K562 (cell line): ENCODE data around the gene HDHD3. TPM values are rescaled to one million over a fixed set of nuclear protein-coding genes. Genes with fewer than 3 reads are reported as not detected.

ENCODE experiments used
- ATAC-seq: fragments of 200-7000 bp; cut with Tn5 transposase; 3 replicates; pipeline ENCODE4 v1.9.1; 2020; ENCODE audit warnings: moderate library complexity
- BruUV-seq: library from RNA; stranded (reverse); fragments of 400-500 nt; replicated peaks from 2 replicates; lab custom pipeline; 2021; lab: Mats Ljungman, UMichigan
- CTCF ChIA-PET: fragments of 300-600 bp; formaldehyde crosslinking; extraction: SDS; loops from one replicate; lab custom pipeline; 2021; ENCODE audit warnings: low intra/inter-chr PET ratio; lab: Yijun Ruan, JAX
- POLR2A ChIA-PET: fragments of 300-600, 350-650 bp; sonication (Branson Sonifier 250); formaldehyde crosslinking; extraction: SDS; loops from one replicate; lab custom pipeline; 2021; ENCODE audit warnings: antibody characterized with exemption, inconsistent platforms; lab: Yijun Ruan, JAX
- DNase-seq, 4 experiments: peaks; one replicate each; pipeline versions ENCODE4 v3.0.0 to v3.0.0-alpha.2; 2011 to 2018; ENCODE audit warnings: low spot score in 3 of 4, mixed read lengths in 3 of 4; ENCODE audit errors: extremely low read depth in 1 of 4
- FAIRE-seq: peaks from 2 replicates; lab custom pipeline; 2011; peaks lifted over from hg19 to GRCh38; lab: Jason Lieb, UNC
- H2AFZ ChIP-seq: 2 replicates; pipeline ENCODE4 v1.6.0; 2011; ENCODE audit warnings: low read depth, low read length, control low read depth, inconsistent platforms
- H3K27ac ChIP-seq: fragments of 200-600 bp; 3 replicates; pipeline ENCODE4 v1.8.0; 2011; ENCODE audit warnings: low read depth, mild to moderate bottlenecking, control low read depth, inconsistent platforms, low read length, moderate library complexity, mixed read lengths; ENCODE audit errors: extremely low read depth
- H3K27me3 ChIP-seq, 2 experiments: fragments of 300-600 bp in 1 of 2; 2 replicates in 1 of 2; 3 replicates in 1 of 2; pipeline versions ENCODE4 v1.6.0 to v1.8.0; 2011; ENCODE audit warnings: inconsistent platforms in 2 of 2, low read length in 2 of 2, mild to moderate bottlenecking in 1 of 2, mixed read lengths in 1 of 2, moderate library complexity in 1 of 2; ENCODE audit not compliant: control insufficient read depth in 2 of 2, insufficient read depth in 2 of 2
- H3K36me3 ChIP-seq: fragments of 300-600 bp; 3 replicates; pipeline ENCODE4 v1.8.0; 2011; ENCODE audit warnings: mild to moderate bottlenecking, low read length, inconsistent platforms; ENCODE audit not compliant: control insufficient read depth, insufficient read depth
- H3K4me1 ChIP-seq, 2 experiments: fragments of 200-600 bp in 1 of 2; replicated peaks in 1 of 2; 2 replicates in 1 of 2; 3 replicates in 1 of 2; pipeline versions ENCODE4 v1.5.1 to v1.8.0; 2011; ENCODE audit warnings: inconsistent platforms in 2 of 2, low read length in 2 of 2, mild to moderate bottlenecking in 1 of 2, mixed read lengths in 1 of 2, moderate library complexity in 1 of 2; ENCODE audit not compliant: control insufficient read depth in 2 of 2, insufficient read depth in 2 of 2
- H3K4me2 ChIP-seq: 2 replicates; pipeline ENCODE4 v1.6.1; 2011; ENCODE audit warnings: low read length, control low read depth, inconsistent platforms, mixed read lengths; ENCODE audit not compliant: insufficient read depth
- H3K4me3 ChIP-seq: fragments of 200-600 bp; sonication (generic), shearing (Covaris generic); 2 replicates; pipeline ENCODE4 v1.5.1; 2016; ENCODE audit warnings: control low read depth, inconsistent platforms
- H3K79me2 ChIP-seq: fragments of 200-600 bp; 3 replicates; pipeline ENCODE4 v1.8.0; 2011; ENCODE audit warnings: low read length, inconsistent platforms; ENCODE audit not compliant: control insufficient read depth, insufficient read depth
- H3K9ac ChIP-seq, 2 experiments: 2 replicates each; pipeline versions ENCODE4 v1.6.0 to v1.6.1; 2011; ENCODE audit warnings: low read depth in 2 of 2, low read length in 2 of 2, control low read depth in 1 of 2, inconsistent platforms in 1 of 2, mild to moderate bottlenecking in 1 of 2, mixed read lengths in 1 of 2; ENCODE audit not compliant: insufficient read depth in 1 of 2
- H3K9me1 ChIP-seq: one replicate; pipeline ENCODE4 v1.6.0; 2011; ENCODE audit warnings: inconsistent platforms, mild to moderate bottlenecking, low read length, moderate library complexity; ENCODE audit not compliant: control insufficient read depth, insufficient read depth
- H3K9me3 ChIP-seq: replicated peaks from 2 replicates; pipeline ENCODE4 v1.5.1; 2011; ENCODE audit warnings: low read depth, low read length, inconsistent platforms; ENCODE audit not compliant: control insufficient read depth, insufficient read depth
- H4K20me1 ChIP-seq: replicated peaks from 2 replicates; pipeline ENCODE4 v1.6.1; 2011; ENCODE audit warnings: low read length, inconsistent platforms, mixed read lengths; ENCODE audit not compliant: control insufficient read depth, insufficient read depth
- ARID3B ChIP-seq: fragments of 250-450 bp; sonication (Bioruptor Pico); IDR thresholded peaks from 2 replicates; pipeline ENCODE4 v1.4.0; 2020; ENCODE audit warnings: borderline replicate concordance
- DIDO1 ChIP-seq: fragments of 450-650 bp; IDR thresholded peaks from 2 replicates; pipeline ENCODE4 v1.6.1; 2016; ENCODE audit warnings: low read depth, missing biosample characterization, missing genetic modification characterization
- GTF2F1 ChIP-seq: IDR thresholded peaks from 2 replicates; pipeline ENCODE4 v1.6.1; 2011; ENCODE audit warnings: low read depth, low read length, improper control_type of control experiment
- KDM1A ChIP-seq, 2 experiments: fragments of 450-650 bp; IDR thresholded peaks; 2 replicates each; pipeline ENCODE4 v1.6.1; 2016; ENCODE audit warnings: mild to moderate bottlenecking in 2 of 2
- PBX2 ChIP-seq, 2 experiments: IDR thresholded peaks in 1 of 2; conservative IDR thresholded peaks in 1 of 2; 2 replicates each; pipeline ENCODE4 v1.6.1; 2016; ENCODE audit warnings: low read depth in 2 of 2, mild to moderate bottlenecking in 1 of 2, missing compliant biosample characterization in 1 of 2, missing genetic modification characterization in 1 of 2, moderate library complexity in 1 of 2
- RBM17 ChIP-seq: fragments of 200-400 bp; formaldehyde crosslinking; IDR thresholded peaks from 2 replicates; pipeline ENCODE4 v1.6.1; 2017; ENCODE audit warnings: low read depth, mild to moderate bottlenecking, low read length, borderline replicate concordance
- SMC3 ChIP-seq: conservative IDR thresholded peaks from 2 replicates; pipeline ENCODE4 v1.6.1; 2011; ENCODE audit warnings: low read depth, low read length, improper control_type of control experiment; ENCODE audit not compliant: insufficient read depth
- TGIF2 ChIP-seq: sonication (generic); formaldehyde crosslinking; IDR thresholded peaks from 2 replicates; pipeline ENCODE4 v1.8.1; 2022; ENCODE audit warnings: mild to moderate bottlenecking, missing genetic modification reagents, moderate library complexity
- ZFX ChIP-seq: sonication (generic); formaldehyde crosslinking; IDR thresholded peaks from 2 replicates; pipeline ENCODE4 v1.8.0; 2022; ENCODE audit warnings: mild to moderate bottlenecking, missing genetic modification reagents, moderate library complexity
- ZNF212 ChIP-seq: fragments of 450-650 bp; formaldehyde crosslinking; IDR thresholded peaks from 2 replicates; pipeline ENCODE4 v1.4.0; 2020; ENCODE audit warnings: mild to moderate bottlenecking
- ZNF668 ChIP-seq: fragments of 250-450 bp; sonication (Bioruptor Pico); IDR thresholded peaks from 2 replicates; pipeline ENCODE4 v1.8.0; 2022; ENCODE audit warnings: mild to moderate bottlenecking, inconsistent platforms
- ZNF75A ChIP-seq: fragments of 450-650 bp; formaldehyde crosslinking; IDR thresholded peaks from 2 replicates; pipeline ENCODE4 v1.4.0; 2020; ENCODE audit warnings: mild to moderate bottlenecking
- WGBS: fragments of 100-300 bp; shearing (Covaris generic); methylation state at CpG from one replicate; pipeline ENCODE4 v1.1.6; 2016; ENCODE audit warnings: low coverage, mixed read lengths; ENCODE audit not compliant: insufficient coverage; ENCODE audit errors: missing lambda C conversion rate; 5-methylcytosine and 5-hydroxymethylcytosine counted together
- in situ Hi-C: fragments of 300-500 bp; cut with MboI; formaldehyde crosslinking; loops from 4 replicates; pipeline ENCODE4 v1.15.0; 2018; ENCODE audit warnings: inconsistent platforms, mixed read lengths
- intact Hi-C: fragments of 100-400 bp; cut with micrococcal nuclease; formaldehyde crosslinking; loops from 2 replicates; pipeline ENCODE4 v1.14.2; 2022
- polyA plus RNA-seq, 8 experiments: library from polyadenylated mRNA; depleted of rRNA in 4 of 8; stranded (reverse) in 5 of 8; unstranded in 3 of 8; fragments of >200 nt; fragmentation: Nextera tagmentation in 2 of 8; fragmentation: Illumina TruSeq in 1 of 8; extraction: Ambion mirVana in 2 of 8; extraction: Trizol in 1 of 8; gene quantifications; 2 replicates each; pipeline versions ENCODE4 v1.2.1 to v1.2.3, GENCODE V29; 2011 to 2014; ENCODE audit warnings: inconsistent platforms in 1 of 8, missing spikeins in 1 of 8
- total RNA-seq, 7 experiments: library from RNA; depleted of rRNA in 6 of 7; stranded (reverse); fragments of >200 nt in 6 of 7; fragmentation: Illumina TruSeq in 2 of 7; extraction: Trizol in 2 of 7; gene quantifications; 2 replicates each; pipeline versions ENCODE4 v1.2.1 to v1.2.3, GENCODE V29; 2011 to 2021; ENCODE audit warnings: low replicate concordance in 1 of 7
- TF ChIP-seq, protein P1 (sequence below): sonication (generic); formaldehyde crosslinking; IDR thresholded peaks from 2 replicates; pipeline ENCODE4 v1.8.1; 2022; ENCODE audit warnings: missing genetic modification reagents
- TF ChIP-seq, protein P2 (sequence below): sonication (generic); formaldehyde crosslinking; IDR thresholded peaks from 2 replicates; pipeline ENCODE4 v1.5.0; 2020; ENCODE audit warnings: missing genetic modification reagents
- TF ChIP-seq, protein P3 (sequence below): fragments of 250-450 bp; sonication (Bioruptor Pico); IDR thresholded peaks from 2 replicates; pipeline ENCODE4 v1.8.0; 2021; ENCODE audit warnings: borderline replicate concordance, mild to moderate bottlenecking, moderate library complexity; ENCODE audit not compliant: poor library complexity, severe bottlenecking

HDHD3 gene
- total and polyA plus RNA-seq, 9 of the 15 experiments (the other 6 are each of a cell fraction or from before 2014, with no cell fraction given), result 1.1 to 19.1 (median 10.9) TPM

- no peak for FAIRE-seq
- no peak for ATAC-seq
- in situ Hi-C loops (no loop called here), intact Hi-C loops (no loop called here)
- no peak overlapping the region; the same call in 1 of the 2 replicates for H2AFZ ChIP-seq
- no TSS peak for BruUV-seq
- H3K4me1 ChIP-seq, result peaks cover 15% of the 10 kb centered on the region in 2 experiments; a peak in 4 of 5 replicates
- POLR2A ChIA-PET, result interaction anchor here (1.1 kb wide), 1 partner anchor 21 kb away, joined by 4 read pairs; no protein-coding TSS in a partner anchor
- H3K79me2 ChIP-seq, result no peaks in the 10 kb centered on the region
- CTCF ChIA-PET, result no interaction called here
- H3K9me1 ChIP-seq, result no peaks in the 10 kb centered on the region
- H4K20me1 ChIP-seq, result no peaks in the 10 kb centered on the region
- no peak overlapping the region for H3K4me3 ChIP-seq
- WGBS, result 26% methylated on average over 1 of the region's 1 CpG
- H3K27me3 ChIP-seq, result no peaks in the 10 kb centered on the region
- H3K36me3 ChIP-seq, result no peaks in the 10 kb centered on the region
- no peak overlapping the region for H3K4me2 ChIP-seq
- H3K9ac ChIP-seq, result no peak overlapping the region
- no peak for DNase-seq
- no peaks in the 10 kb centered on the region for H3K9me3 ChIP-seq
- no peak overlapping the region for H3K27ac ChIP-seq
- peak; percentile 94 for TF ChIP-seq ZNF668 (CRISPR knock-in tag)
- TF ChIP-seq ZNF212 (CRISPR knock-in tag), result peak; percentile 76; the same call in 1 of the 2 replicates
- no peak for TF ChIP-seq ZFX (CRISPR knock-in tag)
- TF ChIP-seq DIDO1, result peak; percentile 39; the same call in 1 of the 2 replicates
- TF ChIP-seq PBX2 (CRISPR knock-in tag; IDR thresholded peaks at IDR 0.05; ENCODE audit: low read depth), result no peak
- TF ChIP-seq PBX2 (tag; conservative IDR thresholded peaks at IDR 0.05; ENCODE audit: low read depth), result peak; percentile 72
- TF ChIP-seq, protein P1, sequence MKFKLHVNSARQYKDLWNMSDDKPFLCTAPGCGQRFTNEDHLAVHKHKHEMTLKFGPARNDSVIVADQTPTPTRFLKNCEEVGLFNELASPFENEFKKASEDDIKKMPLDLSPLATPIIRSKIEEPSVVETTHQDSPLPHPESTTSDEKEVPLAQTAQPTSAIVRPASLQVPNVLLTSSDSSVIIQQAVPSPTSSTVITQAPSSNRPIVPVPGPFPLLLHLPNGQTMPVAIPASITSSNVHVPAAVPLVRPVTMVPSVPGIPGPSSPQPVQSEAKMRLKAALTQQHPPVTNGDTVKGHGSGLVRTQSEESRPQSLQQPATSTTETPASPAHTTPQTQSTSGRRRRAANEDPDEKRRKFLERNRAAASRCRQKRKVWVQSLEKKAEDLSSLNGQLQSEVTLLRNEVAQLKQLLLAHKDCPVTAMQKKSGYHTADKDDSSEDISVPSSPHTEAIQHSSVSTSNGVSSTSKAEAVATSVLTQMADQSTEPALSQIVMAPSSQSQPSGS, result no peak
- TF ChIP-seq, protein P2, sequence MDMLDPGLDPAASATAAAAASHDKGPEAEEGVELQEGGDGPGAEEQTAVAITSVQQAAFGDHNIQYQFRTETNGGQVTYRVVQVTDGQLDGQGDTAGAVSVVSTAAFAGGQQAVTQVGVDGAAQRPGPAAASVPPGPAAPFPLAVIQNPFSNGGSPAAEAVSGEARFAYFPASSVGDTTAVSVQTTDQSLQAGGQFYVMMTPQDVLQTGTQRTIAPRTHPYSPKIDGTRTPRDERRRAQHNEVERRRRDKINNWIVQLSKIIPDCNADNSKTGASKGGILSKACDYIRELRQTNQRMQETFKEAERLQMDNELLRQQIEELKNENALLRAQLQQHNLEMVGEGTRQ (CRISPR knock-in tag), result no peak
- no peak for TF ChIP-seq KDM1A (IDR thresholded peaks at IDR 0.05)
- TF ChIP-seq, protein P3, sequence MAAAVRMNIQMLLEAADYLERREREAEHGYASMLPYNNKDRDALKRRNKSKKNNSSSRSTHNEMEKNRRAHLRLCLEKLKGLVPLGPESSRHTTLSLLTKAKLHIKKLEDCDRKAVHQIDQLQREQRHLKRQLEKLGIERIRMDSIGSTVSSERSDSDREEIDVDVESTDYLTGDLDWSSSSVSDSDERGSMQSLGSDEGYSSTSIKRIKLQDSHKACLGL (CRISPR knock-in tag), result peak; percentile 33
- no peak for TF ChIP-seq ARID3B (CRISPR knock-in tag)
- TF ChIP-seq SMC3, result no peak
- no peak for TF ChIP-seq RBM17
- TF ChIP-seq TGIF2, result no peak
- TF ChIP-seq ZNF75A (CRISPR knock-in tag), result 0 out of 2 replicates have a peak, but pooled peaks have one; percentile 65
- TF ChIP-seq GTF2F1, result no peak
These were observed 31.1 kb downstream of the HDHD3 start for GRCh38 chr9:113345671-113346070.
